Measurements from ENCODE around the gene FOXN1. TPM values are rescaled to one million over a fixed set of nuclear protein-coding genes. Genes with fewer than 3 reads are reported as not detected.

The FOXN1 gene
- total RNA-seq, 1 donor from 2014 or later: not detected

DNA sequence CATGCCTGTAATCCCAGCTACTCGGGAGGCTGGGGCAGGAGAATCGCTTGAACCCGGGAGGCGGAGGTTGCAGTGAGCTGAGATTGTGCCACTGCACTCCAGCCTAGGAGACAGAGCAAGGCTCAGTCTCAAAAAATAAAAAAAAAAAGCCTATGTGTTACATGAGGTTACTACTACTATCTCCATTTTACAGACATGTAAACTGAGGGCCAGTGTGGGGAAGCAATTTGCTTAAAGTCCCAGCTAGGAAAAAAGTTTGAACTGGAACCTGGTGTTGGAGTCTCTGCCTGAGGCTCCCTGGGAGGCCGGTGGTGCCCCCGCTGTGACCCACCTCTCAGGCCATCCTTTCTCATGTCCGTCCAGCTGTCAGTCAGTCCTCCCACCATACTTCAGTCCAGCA, 28.2 kb upstream of the FOXN1 start:
- H3K36me3 ChIP-seq (ENCODE audit: insufficient read depth, low read length): no peaks in the 10 kb centered on the region
- no peak overlapping the region for H3K4me2 ChIP-seq (ENCODE audit: low read length)
- H3K27me3 ChIP-seq (ENCODE audit: insufficient read depth, low read length): peaks cover 18% of the 10 kb centered on the region
- H3K27ac Mint-ChIP-seq (ENCODE audit: unreplicated experiment): no peak overlapping the region
- FAIRE-seq (no peak), DNase-seq (ENCODE audit: low read depth) (no peak)
- H3K79me2 ChIP-seq (ENCODE audit: insufficient read depth, low read length): no peaks in the 10 kb centered on the region
- no peak overlapping the region for H3K9ac ChIP-seq (ENCODE audit: low read length)
- no peak overlapping the region for H2AFZ ChIP-seq (ENCODE audit: low read depth, low read length)
- H3K9me3 Mint-ChIP-seq (ENCODE audit: unreplicated experiment): no peaks in the 10 kb centered on the region
- H3K9me3 ChIP-seq (ENCODE audit: insufficient read depth, low read depth, low read length): no peaks in the 10 kb centered on the region
- no peak for TF ChIP-seq EZH2 (IDR thresholded peaks at IDR 0.05; ENCODE audit: insufficient read depth, low read length)
- TF ChIP-seq, protein P1, sequence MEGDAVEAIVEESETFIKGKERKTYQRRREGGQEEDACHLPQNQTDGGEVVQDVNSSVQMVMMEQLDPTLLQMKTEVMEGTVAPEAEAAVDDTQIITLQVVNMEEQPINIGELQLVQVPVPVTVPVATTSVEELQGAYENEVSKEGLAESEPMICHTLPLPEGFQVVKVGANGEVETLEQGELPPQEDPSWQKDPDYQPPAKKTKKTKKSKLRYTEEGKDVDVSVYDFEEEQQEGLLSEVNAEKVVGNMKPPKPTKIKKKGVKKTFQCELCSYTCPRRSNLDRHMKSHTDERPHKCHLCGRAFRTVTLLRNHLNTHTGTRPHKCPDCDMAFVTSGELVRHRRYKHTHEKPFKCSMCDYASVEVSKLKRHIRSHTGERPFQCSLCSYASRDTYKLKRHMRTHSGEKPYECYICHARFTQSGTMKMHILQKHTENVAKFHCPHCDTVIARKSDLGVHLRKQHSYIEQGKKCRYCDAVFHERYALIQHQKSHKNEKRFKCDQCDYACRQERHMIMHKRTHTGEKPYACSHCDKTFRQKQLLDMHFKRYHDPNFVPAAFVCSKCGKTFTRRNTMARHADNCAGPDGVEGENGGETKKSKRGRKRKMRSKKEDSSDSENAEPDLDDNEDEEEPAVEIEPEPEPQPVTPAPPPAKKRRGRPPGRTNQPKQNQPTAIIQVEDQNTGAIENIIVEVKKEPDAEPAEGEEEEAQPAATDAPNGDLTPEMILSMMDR (IDR thresholded peaks at IDR 0.05; ENCODE audit: insufficient read depth, low read depth, low read length): no peak
- no peaks in the 10 kb centered on the region for H3K4me1 ChIP-seq (ENCODE audit: insufficient read depth, low read length)
- no peaks in the 10 kb centered on the region for H4K20me1 ChIP-seq (ENCODE audit: insufficient read depth, low read length)
- H3K4me1 Mint-ChIP-seq (ENCODE audit: low read depth, unreplicated experiment): peaks cover 6% of the 10 kb centered on the region
- H3K4me3 ChIP-seq (ENCODE audit: insufficient read depth, low read depth, low read length): no peak overlapping the region
- H3K27me3 Mint-ChIP-seq (ENCODE audit: low read depth, unreplicated experiment): peaks cover 42% of the 10 kb centered on the region
- no peak overlapping the region for H3K27ac ChIP-seq (ENCODE audit: low read depth, low read length)
- no peaks in the 10 kb centered on the region for H3K36me3 Mint-ChIP-seq (ENCODE audit: low read depth, unreplicated experiment)
- no peak overlapping the region for H3K4me3 Mint-ChIP-seq (ENCODE audit: unreplicated experiment)

DNA sequence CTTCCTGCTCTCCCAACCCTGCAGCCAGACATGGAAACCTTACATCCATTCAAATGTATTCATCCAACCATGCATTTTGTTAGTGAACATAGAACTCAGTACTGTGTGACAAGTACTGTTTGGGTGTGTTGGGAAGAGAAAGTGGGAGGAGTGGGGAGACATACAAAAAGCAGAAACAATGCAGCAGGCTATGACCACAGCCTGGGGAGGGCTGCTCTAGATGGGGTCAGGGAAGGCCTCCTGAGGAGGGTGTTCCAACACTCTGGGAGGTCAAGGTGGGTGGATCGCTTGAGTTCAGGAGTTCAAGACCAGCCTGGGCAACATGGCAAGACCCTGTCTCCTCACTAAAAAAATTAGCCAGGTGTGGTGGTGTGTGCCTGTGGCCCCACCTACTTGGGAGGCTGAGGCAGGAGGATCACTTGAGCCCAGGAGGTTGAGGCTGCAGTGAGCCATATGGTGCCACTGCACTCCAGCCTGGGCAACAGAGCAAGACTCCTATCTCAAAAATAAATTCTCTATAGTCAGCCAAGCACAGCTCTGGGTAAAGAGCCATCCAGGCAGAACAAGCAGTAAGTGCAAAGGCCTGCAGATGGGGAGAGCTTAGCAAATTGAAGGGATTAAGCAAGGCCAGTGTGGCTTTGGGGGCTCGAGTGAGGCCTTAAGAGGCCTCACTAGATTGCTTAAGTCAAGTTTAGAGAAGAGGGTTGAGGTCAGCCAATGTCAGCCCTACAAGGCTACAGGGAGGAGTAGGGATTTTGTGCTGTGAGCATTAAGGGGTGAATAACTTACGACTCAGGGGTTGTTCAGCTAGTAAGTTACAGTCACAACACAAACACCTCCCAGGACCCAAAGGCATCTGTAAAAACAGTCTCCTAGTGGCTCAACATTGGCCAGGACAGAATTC, 27.2 kb upstream of the FOXN1 start:
- no peak for TF ChIP-seq EZH2 (IDR thresholded peaks at IDR 0.05; ENCODE audit: insufficient read depth, low read length)
- TF ChIP-seq, protein P1 (IDR thresholded peaks at IDR 0.05; ENCODE audit: insufficient read depth, low read depth, low read length): no peak
- no peak overlapping the region for H2AFZ ChIP-seq (ENCODE audit: low read depth, low read length)
- FAIRE-seq: no peak
- H3K9me3 ChIP-seq (ENCODE audit: insufficient read depth, low read depth, low read length): no peaks in the 10 kb centered on the region
- no peak for DNase-seq (ENCODE audit: low read depth)
- Mint-ChIP-seq H3K36me3 (ENCODE audit: low read depth, unreplicated experiment) (no peaks in the 10 kb centered on the region), H3K4me1 (ENCODE audit: low read depth, unreplicated experiment) (peaks cover 6% of the 10 kb centered on the region), H3K27me3 (ENCODE audit: low read depth, unreplicated experiment) (peaks cover 33% of the 10 kb centered on the region), H3K4me3 (ENCODE audit: unreplicated experiment) (no peak overlapping the region), H3K27ac (ENCODE audit: unreplicated experiment) (no peak overlapping the region), H3K9me3 (ENCODE audit: unreplicated experiment) (no peaks in the 10 kb centered on the region)
- H3K79me2 ChIP-seq (ENCODE audit: insufficient read depth, low read length): no peaks in the 10 kb centered on the region
- H3K4me2 ChIP-seq (ENCODE audit: low read length): no peak overlapping the region
- no peak overlapping the region for H3K9ac ChIP-seq (ENCODE audit: low read length)
- peaks cover 19% of the 10 kb centered on the region for H3K27me3 ChIP-seq (ENCODE audit: insufficient read depth, low read length)
- H3K36me3 ChIP-seq (ENCODE audit: insufficient read depth, low read length): no peaks in the 10 kb centered on the region
- H3K27ac ChIP-seq (ENCODE audit: low read depth, low read length): no peak overlapping the region
- H4K20me1 ChIP-seq (ENCODE audit: insufficient read depth, low read length): no peaks in the 10 kb centered on the region
- no peak overlapping the region for H3K4me3 ChIP-seq (ENCODE audit: insufficient read depth, low read depth, low read length)
- H3K4me1 ChIP-seq (ENCODE audit: insufficient read depth, low read length): no peaks in the 10 kb centered on the region

DNA sequence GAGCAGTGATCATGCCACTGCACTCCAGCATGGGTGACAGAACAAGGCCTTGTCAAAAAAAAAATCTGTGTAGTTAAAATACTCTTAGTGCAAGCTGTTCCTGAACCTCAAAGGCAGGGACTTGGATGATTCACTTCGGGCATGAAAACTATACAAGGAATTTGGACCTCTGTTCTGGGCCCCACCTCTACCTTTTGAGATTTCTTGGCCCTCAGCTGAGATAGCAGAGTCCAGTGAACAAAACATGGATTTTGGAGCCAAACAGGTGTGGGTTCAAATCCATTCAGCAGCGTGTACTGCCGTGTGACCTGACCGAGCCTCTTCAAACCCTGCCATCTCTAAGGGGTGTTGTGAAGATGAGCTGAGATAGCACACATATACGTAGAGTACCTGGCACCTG, 25.9 kb upstream of the FOXN1 start:
- no peak overlapping the region for H3K27ac ChIP-seq (ENCODE audit: low read depth, low read length)
- DNase-seq (ENCODE audit: low read depth) (no peak), FAIRE-seq (no peak)
- no peak overlapping the region for H3K4me3 ChIP-seq (ENCODE audit: insufficient read depth, low read depth, low read length)
- H3K79me2 ChIP-seq (ENCODE audit: insufficient read depth, low read length): no peaks in the 10 kb centered on the region
- Mint-ChIP-seq H3K9me3 (ENCODE audit: unreplicated experiment) (peaks cover 3% of the 10 kb centered on the region), H3K27me3 (ENCODE audit: low read depth, unreplicated experiment) (peaks cover 36% of the 10 kb centered on the region), H3K36me3 (ENCODE audit: low read depth, unreplicated experiment) (no peaks in the 10 kb centered on the region), H3K4me3 (ENCODE audit: unreplicated experiment) (no peak overlapping the region), H3K27ac (ENCODE audit: unreplicated experiment) (no peak overlapping the region), H3K4me1 (ENCODE audit: low read depth, unreplicated experiment) (peaks cover 8% of the 10 kb centered on the region)
- no peaks in the 10 kb centered on the region for H3K36me3 ChIP-seq (ENCODE audit: insufficient read depth, low read length)
- H2AFZ ChIP-seq (ENCODE audit: low read depth, low read length): no peak overlapping the region
- H3K4me2 ChIP-seq (ENCODE audit: low read length): no peak overlapping the region
- no peaks in the 10 kb centered on the region for H3K9me3 ChIP-seq (ENCODE audit: insufficient read depth, low read depth, low read length)
- no peaks in the 10 kb centered on the region for H4K20me1 ChIP-seq (ENCODE audit: insufficient read depth, low read length)
- H3K27me3 ChIP-seq (ENCODE audit: insufficient read depth, low read length): peaks cover 19% of the 10 kb centered on the region
- no peaks in the 10 kb centered on the region for H3K4me1 ChIP-seq (ENCODE audit: insufficient read depth, low read length)
- H3K9ac ChIP-seq (ENCODE audit: low read length): no peak overlapping the region
- TF ChIP-seq EZH2 (IDR thresholded peaks at IDR 0.05; ENCODE audit: insufficient read depth, low read length): no peak
- TF ChIP-seq, protein P1 (IDR thresholded peaks at IDR 0.05; ENCODE audit: insufficient read depth, low read depth, low read length): no peak

All from astrocyte (in vitro differentiated cells and primary cell).